ENCODE results near the gene PLEKHO2.

Gene PLEKHO2

DNA sequence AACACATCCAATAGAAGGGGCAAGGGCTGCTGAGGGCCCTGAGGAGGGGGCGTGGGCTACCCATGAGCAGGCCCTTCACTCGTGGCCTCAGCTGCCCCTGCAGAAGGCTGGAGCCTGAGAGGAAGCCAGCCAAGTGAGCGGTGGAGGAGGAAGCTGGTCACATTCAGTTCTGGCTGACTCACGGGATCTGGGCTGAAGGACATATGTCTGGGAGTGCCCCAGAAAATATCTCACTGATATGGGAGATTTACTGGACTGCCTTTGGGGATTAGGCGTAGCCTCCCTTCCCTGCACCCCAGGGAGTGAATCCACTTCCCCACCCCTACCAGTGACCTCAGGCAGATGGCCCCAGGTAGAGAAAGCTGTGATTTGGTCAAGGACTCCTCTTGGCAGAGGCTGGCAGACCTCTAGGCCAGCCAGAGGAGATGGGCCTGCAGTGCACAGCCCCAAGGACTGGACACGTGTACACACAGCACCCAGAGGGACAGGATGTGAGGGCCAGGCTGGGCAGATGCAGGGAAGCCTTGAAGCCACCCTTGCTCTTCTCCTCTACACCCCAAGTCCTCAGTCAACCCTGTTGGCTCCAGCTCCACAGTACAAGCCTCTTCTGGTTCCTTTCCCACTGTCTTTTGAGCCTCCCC lies 55.8 kb downstream of the PLEKHO2 start:
- Histone ChIP-seq H3K4me1 (ENCODE audit: low read length) (peaks cover 57% of the 10 kb centered on the region), H3K4me3 (ENCODE audit: low read length) (no peak overlapping the region), H2AFZ (ENCODE audit: low read depth, low read length) (no peak overlapping the region), H4K20me1 (ENCODE audit: insufficient read depth, low read length) (no peaks in the 10 kb centered on the region), H3K4me2 (ENCODE audit: low read length) (peak overlapping the region; percentile 99; the same call in 1 of the 2 replicates), H3K9ac (ENCODE audit: low read length) (peak overlapping the region; percentile 98; the same call in 1 of the 2 replicates), H3K36me3 (replicated peaks; ENCODE audit: low read depth, low read length) (peaks cover 9% of the 10 kb centered on the region), H3K79me2 (ENCODE audit: low read length) (no peaks in the 10 kb centered on the region), H3K27ac (ENCODE audit: low read length) (peak overlapping the region; percentile 99), H3K9me3 (ENCODE audit: insufficient read depth, low read length) (peaks cover 12% of the 10 kb centered on the region; the same call in 1 of the 2 replicates), H3K27me3 (ENCODE audit: low read depth, low read length) (no peaks in the 10 kb centered on the region)
- TF ChIP-seq CTCF (IDR thresholded peaks at IDR 0.05; ENCODE audit: low read depth, low read length) (no peak), EZH2phosphoT487 (IDR thresholded peaks at IDR 0.05; ENCODE audit: low read depth) (no peak)

GRCh38 chr15:64898406-64898805 lies 56.7 kb downstream of the PLEKHO2 start:
- Histone ChIP-seq H3K27me3 (ENCODE audit: low read depth, low read length) (no peaks in the 10 kb centered on the region), H3K9me3 (ENCODE audit: insufficient read depth, low read length) (peaks cover 12% of the 10 kb centered on the region; the same call in 1 of the 2 replicates), H3K36me3 (replicated peaks; ENCODE audit: low read depth, low read length) (peaks cover 9% of the 10 kb centered on the region), H3K27ac (ENCODE audit: low read length) (peak overlapping the region; percentile 99; the same call in 1 of the 2 replicates), H2AFZ (ENCODE audit: low read depth, low read length) (no peak overlapping the region), H3K9ac (ENCODE audit: low read length) (no peak overlapping the region), H4K20me1 (ENCODE audit: insufficient read depth, low read length) (no peaks in the 10 kb centered on the region), H3K4me1 (ENCODE audit: low read length) (peaks cover 57% of the 10 kb centered on the region), H3K4me2 (ENCODE audit: low read length) (no peak overlapping the region), H3K79me2 (ENCODE audit: low read length) (no peaks in the 10 kb centered on the region), H3K4me3 (ENCODE audit: low read length) (no peak overlapping the region)
- TF ChIP-seq EZH2phosphoT487 (IDR thresholded peaks at IDR 0.05; ENCODE audit: low read depth), result no peak
- no peak for TF ChIP-seq CTCF (IDR thresholded peaks at IDR 0.05; ENCODE audit: low read depth, low read length)

DNA sequence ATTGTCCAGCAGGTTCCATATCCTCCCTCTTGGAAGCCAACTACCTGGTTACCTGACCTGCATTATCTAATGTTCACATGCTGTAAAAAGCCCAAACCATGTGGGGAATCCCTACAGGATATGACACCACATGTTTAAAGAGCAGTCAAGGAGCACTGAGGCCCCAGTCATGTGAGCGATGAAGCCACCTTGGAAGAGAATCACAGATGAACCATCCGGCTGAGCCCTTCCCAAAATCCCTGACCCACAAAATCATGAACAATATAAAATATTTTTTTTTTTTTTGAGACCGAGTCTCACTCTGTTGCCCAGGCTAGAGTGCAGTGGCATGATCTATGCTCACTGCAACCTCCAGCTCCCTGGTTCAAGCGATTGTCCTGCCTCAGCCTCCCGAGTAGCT lies 59.4 kb downstream of the PLEKHO2 start:
- no peaks in the 10 kb centered on the region for H4K20me1 ChIP-seq (ENCODE audit: insufficient read depth, low read length)
- no peak overlapping the region for H3K9ac ChIP-seq (ENCODE audit: low read length)
- peaks cover 51% of the 10 kb centered on the region for H3K4me1 ChIP-seq (ENCODE audit: low read length)
- no peak overlapping the region for H3K27ac ChIP-seq (ENCODE audit: low read length)
- H3K79me2 ChIP-seq (ENCODE audit: low read length), result no peaks in the 10 kb centered on the region
- no peak for TF ChIP-seq CTCF (IDR thresholded peaks at IDR 0.05; ENCODE audit: low read depth, low read length)
- TF ChIP-seq EZH2phosphoT487 (IDR thresholded peaks at IDR 0.05; ENCODE audit: low read depth), result no peak
- H3K36me3 ChIP-seq (replicated peaks; ENCODE audit: low read depth, low read length), result peaks cover 9% of the 10 kb centered on the region
- H3K27me3 ChIP-seq (ENCODE audit: low read depth, low read length), result no peaks in the 10 kb centered on the region
- no peak overlapping the region for H3K4me3 ChIP-seq (ENCODE audit: low read length)
- no peak overlapping the region for H2AFZ ChIP-seq (ENCODE audit: low read depth, low read length)
- no peak overlapping the region for H3K4me2 ChIP-seq (ENCODE audit: low read length)
- H3K9me3 ChIP-seq (ENCODE audit: insufficient read depth, low read length), result peaks cover 12% of the 10 kb centered on the region; the same call in 1 of the 2 replicates

- no peak overlapping the region for H2AFZ ChIP-seq (ENCODE audit: low read depth, low read length)
- no peak overlapping the region for H3K9ac ChIP-seq (ENCODE audit: low read length)
- H3K79me2 ChIP-seq (ENCODE audit: low read length), result no peaks in the 10 kb centered on the region
- H3K4me2 ChIP-seq (ENCODE audit: low read length), result no peak overlapping the region
- peaks cover 44% of the 10 kb centered on the region for H3K4me1 ChIP-seq (ENCODE audit: low read length)
- TF ChIP-seq CTCF (IDR thresholded peaks at IDR 0.05; ENCODE audit: low read depth, low read length) (no peak), EZH2phosphoT487 (IDR thresholded peaks at IDR 0.05; ENCODE audit: low read depth) (no peak)
- no peak overlapping the region for H3K4me3 ChIP-seq (ENCODE audit: low read length)
- H4K20me1 ChIP-seq (ENCODE audit: insufficient read depth, low read length), result no peaks in the 10 kb centered on the region
- H3K9me3 ChIP-seq (ENCODE audit: insufficient read depth, low read length), result peaks cover 12% of the 10 kb centered on the region; the same call in 1 of the 2 replicates
- H3K27ac ChIP-seq (ENCODE audit: low read length), result no peak overlapping the region
- peaks cover 9% of the 10 kb centered on the region for H3K36me3 ChIP-seq (replicated peaks; ENCODE audit: low read depth, low read length)
- H3K27me3 ChIP-seq (ENCODE audit: low read depth, low read length), result no peaks in the 10 kb centered on the region
Measured at GRCh38 chr15:64901914-64902313, 60.2 kb downstream of the PLEKHO2 start.
